ENCODE measurements around the gene TEX11.
"Not testable (repeated sequence)": the region's sequence is repeated elsewhere in the genome, so short reads cannot be mapped to it uniquely, and the experiment has no call there.

Gene TEX11

GRCh38 chrX:70755850-70756249, 152.7 kb downstream of the TEX11 start:
- DNase-seq (ENCODE audit: low spot score), result peak; percentile 31

- DNase-seq (ENCODE audit: low spot score), result no peak
Measured at GRCh38 chrX:70754169-70754848, 154.2 kb downstream of the TEX11 start.

- DNase-seq (ENCODE audit: low spot score), result not testable (repeated sequence)
Measured at GRCh38 chrX:70733774-70734173, 174.7 kb downstream of the TEX11 start.

DNA sequence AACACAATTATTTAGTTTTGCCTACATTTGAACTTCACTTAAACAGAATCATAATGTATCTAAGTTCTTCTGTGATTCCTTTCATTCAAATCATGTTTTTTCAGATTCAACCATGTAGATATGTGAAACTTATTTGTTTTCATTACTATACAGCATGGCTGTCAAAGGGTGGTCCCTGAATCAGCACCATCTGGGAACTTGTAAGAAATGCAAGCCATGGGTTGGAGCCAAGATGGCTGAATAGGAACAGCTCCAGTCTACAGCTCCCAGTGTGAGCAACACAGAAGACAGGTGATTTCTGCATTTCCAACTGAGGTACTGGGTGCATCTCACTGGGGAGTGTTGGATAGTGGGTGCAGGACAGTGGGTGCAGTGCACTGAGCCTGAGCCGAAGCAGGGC, 180.6 kb downstream of the TEX11 start:
- not testable (repeated sequence) for DNase-seq (ENCODE audit: low spot score)

GRCh38 chrX:70720721-70721120, 187.8 kb downstream of the TEX11 start:
- DNase-seq (ENCODE audit: low spot score), result peak; percentile 39

DNA sequence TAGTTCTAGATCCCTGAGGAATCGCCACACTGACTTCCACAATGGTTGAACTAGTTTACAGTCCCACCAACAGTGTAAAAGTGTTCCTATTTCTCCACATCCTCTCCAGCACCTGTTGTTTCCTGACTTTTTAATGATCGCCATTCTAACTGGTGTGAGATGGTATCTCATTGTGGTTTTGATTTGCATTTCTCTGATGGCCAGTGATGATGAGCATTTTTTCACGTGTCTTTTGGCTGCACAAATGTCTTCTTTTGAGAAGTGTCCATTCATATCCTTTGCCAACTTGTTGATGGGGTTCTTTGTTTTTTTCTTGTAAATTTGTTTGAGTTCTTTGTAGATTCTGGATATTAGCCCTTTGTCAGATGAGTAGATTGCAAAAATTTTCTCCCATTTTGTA, 197.2 kb downstream of the TEX11 start:
- DNase-seq (ENCODE audit: low spot score), result not testable (repeated sequence)

- DNase-seq (ENCODE audit: low spot score), result no peak
Measured at GRCh38 chrX:70694339-70695122, 214.0 kb downstream of the TEX11 start.

GRCh38 chrX:70679455-70679854, 229.1 kb downstream of the TEX11 start:
- DNase-seq (ENCODE audit: low spot score), result not testable (repeated sequence)

GRCh38 chrX:70675284-70675683, 233.2 kb downstream of the TEX11 start:
- no peak for DNase-seq (ENCODE audit: low spot score)

DNA sequence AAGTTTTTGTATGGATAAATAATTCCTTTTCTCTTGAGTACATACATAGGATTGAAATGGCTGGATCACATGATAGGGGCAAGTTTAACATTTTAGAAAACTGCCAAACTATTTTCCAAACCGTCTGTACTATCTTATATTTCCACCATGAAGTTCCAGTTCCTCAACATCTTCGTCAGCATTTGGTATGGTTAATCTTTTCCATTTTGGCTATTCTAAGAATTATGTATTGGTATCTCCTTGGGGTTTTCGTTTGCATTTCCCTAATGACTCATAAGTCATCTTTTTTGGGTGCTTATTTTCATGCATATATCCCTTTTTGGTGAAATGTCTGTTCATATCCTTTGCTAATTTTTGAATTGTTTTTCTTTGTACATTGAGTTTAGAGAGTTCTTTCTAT, 236.2 kb downstream of the TEX11 start:
- DNase-seq (ENCODE audit: low spot score), result no peak

- DNase-seq (ENCODE audit: low spot score), result no peak
Measured at GRCh38 chrX:70669120-70669519, 239.4 kb downstream of the TEX11 start.

GRCh38 chrX:70664726-70665125, 243.8 kb downstream of the TEX11 start:
- peak; percentile 31 for DNase-seq (ENCODE audit: low spot score)

DNA sequence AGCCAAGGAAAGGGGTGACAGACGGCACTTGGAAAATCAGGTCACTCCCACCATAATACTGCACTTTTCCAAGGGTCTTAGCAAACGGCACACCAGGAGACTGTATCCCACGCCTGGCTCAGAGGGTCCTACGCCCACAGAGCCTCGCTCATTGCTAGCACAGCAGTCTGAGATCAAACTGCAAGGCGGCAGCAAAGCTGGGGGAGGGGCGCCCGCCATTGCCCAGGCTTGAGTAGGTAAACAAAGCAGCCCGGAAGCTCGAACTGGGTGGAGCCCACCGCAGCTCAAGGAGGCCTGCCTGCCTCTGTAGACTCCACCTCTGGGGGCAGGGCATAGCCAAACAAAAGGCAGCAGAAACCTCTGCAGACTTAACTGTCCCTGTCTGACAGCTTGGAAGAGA, 247.4 kb downstream of the TEX11 start:
- DNase-seq (ENCODE audit: low spot score), result not testable (repeated sequence)

- DNase-seq (ENCODE audit: low spot score), result not testable (repeated sequence)
Measured at GRCh38 chrX:70657546-70657945, 251.0 kb downstream of the TEX11 start.

DNA sequence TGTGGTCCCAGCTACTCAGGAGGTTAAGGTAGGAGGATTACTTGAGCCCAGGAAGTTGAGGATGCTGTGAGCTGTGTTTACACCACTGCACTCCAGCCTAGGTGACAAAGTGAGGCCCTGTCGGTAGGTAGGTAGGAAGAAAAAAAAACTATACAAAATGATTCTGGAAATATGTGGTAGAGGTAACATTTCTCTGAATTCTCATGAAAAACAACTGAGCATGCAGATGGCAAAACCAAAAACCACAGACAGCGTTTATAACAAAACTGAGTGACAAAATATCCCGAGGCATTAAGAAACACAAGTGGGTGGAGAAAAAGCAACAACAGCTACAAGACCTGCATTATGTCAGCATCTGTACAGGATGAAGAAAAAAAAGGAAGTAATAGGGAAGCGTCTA, 252.2 kb downstream of the TEX11 start:
- no peak for DNase-seq (ENCODE audit: low spot score)

- DNase-seq (ENCODE audit: low spot score), result not testable (repeated sequence)
Measured at GRCh38 chrX:70647910-70648309, 260.6 kb downstream of the TEX11 start.

DNA sequence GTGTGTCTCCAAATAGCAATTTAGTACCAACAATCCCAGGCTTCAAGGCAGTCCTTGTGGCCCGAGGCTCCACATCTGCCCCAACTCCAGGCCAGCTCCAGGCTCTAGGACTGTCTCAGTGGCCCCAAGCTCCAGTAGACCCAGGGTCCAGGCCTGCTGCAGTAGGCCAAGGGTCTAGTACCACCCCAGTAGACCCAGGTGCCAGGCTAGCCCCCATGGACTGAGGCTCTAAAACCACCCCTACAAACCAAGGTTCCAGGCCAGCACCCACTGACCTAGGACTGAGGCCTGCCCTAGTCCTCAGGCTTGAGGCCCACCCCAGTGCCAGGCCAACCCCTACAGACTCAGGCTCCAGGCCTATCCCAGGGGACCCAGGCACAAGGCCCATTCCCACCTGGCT, 272.3 kb downstream of the TEX11 start:
- no peak for DNase-seq (ENCODE audit: low spot score)

DNA sequence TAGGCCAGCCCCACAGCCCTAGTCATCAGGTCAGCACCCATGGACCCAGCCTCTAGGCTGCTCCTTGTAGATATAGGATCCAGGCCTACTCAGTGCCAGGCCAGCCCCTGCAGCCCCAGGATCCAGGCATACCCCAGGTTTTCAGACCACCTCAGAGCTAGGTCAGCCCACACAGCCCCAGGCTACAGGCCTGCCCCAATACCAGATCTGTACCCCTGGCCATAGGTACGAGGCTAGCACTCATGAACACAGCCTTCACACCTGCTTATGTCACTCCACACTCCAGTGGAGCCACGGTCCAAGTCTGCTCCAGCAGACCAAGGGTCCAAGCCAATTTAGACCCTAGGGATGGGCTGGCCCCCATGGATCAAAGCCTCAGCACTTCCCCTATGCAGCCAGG, 272.8 kb downstream of the TEX11 start:
- DNase-seq (ENCODE audit: low spot score), result no peak

DNA sequence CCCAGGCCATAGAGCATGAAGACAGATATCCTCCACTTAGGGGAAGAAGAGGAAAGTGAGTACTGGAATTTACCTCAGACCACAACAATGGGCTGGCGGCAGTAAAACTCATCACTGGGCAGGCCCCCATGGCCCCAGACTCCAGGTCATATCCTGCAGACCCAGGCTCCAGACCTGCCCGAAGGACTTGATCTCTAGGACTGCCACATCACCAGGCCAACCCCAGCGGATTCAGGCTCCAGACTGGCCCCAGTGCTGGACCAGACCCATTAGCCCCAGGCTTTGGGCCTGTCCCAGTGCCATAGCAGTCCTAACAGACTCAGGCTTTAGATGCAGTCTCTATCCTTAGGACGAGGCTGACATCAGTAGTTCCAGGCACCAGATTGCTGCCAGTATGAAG, 273.3 kb downstream of the TEX11 start:
- no peak for DNase-seq (ENCODE audit: low spot score)

GRCh38 chrX:70621743-70622142, 286.8 kb downstream of the TEX11 start:
- no peak for DNase-seq (ENCODE audit: low spot score)

GRCh38 chrX:70618467-70618866, 290.0 kb downstream of the TEX11 start:
- DNase-seq (ENCODE audit: low spot score), result no peak

DNA sequence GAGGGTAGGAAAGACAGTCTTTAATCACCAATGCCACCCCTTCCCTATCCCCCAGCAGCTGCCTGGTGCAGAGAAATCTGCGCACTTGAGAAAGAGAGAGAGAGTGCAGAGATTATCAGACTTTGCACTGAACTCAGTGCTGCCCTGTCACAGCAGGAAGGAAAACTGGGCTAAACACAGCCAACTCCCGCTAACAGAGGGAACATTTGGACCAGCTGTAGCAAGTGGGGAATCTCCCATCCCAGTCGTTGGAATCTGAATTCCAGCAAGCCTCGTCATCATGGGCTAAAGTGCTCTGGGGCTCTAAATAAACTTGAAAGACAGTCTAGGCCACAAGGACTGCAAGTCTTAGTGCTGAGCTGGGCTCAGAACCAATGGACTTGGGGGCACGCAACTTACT, 295.2 kb downstream of the TEX11 start:
- no peak for DNase-seq (ENCODE audit: low spot score)

DNA sequence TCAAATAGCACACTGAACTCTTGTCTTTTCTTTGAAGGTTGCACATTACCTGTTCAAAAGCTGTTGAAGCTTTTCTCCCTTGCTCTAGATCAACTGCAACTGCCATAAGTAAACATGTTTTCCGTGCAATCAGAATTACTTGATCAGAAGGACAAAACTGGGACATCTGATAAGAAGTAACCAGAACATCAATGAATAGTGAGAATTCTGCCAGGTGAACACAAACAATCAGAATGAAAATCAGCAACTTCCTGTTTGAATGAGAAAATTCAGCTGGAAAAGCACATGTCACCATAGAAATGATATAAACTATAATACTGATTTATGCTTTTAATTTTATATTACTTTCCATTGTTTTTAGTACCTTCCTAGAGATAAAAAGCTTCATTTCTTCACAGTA, 303.2 kb downstream of the TEX11 start:
- no peak for DNase-seq (ENCODE audit: low spot score)

GRCh38 chrX:70592091-70592490, 316.4 kb downstream of the TEX11 start:
- peak; percentile 5 for DNase-seq (ENCODE audit: low spot score)
